Motor neuron (in vitro differentiated cells): Measurements from ENCODE around the gene DGAT2. TPM values are rescaled to one million over a fixed set of nuclear protein-coding genes. Genes with fewer than 3 reads are reported as not detected.

ENCODE experiments used
- ATAC-seq, 8 experiments: fragments of 200-7000 bp; cut with Tn5 transposase; replicated peaks in 6 of 8; 2 replicates each; pipeline ENCODE4 v1.8.0; 2021; ENCODE audit warnings: mild to moderate bottlenecking in 8 of 8, moderate library complexity in 8 of 8
- H3K27ac ChIP-seq, 2 donors: fragments of 250-450 bp; sonication (Bioruptor Pico); 2 replicates each; pipeline ENCODE4 v1.9.0; 2021; ENCODE audit warnings: antibody characterized with exemption in 2 of 2, mild to moderate bottlenecking in 2 of 2, moderate library complexity in 1 of 2
- H3K4me1 ChIP-seq, 2 donors: fragments of 250-450 bp; sonication (Bioruptor Pico); replicated peaks in 1 of 2; 2 replicates each; pipeline ENCODE4 v1.6.1; 2021; ENCODE audit warnings: antibody characterized with exemption in 2 of 2, mild to moderate bottlenecking in 2 of 2, moderate library complexity in 1 of 2
- H3K4me3 ChIP-seq, 5 donors: fragments of 250-450 bp; sonication (Bioruptor Pico); 2 replicates each; pipeline ENCODE4 v1.9.0; 2021; ENCODE audit warnings: antibody characterized with exemption in 5 of 5, mild to moderate bottlenecking in 5 of 5, moderate library complexity in 4 of 5
- WGBS, 10 experiments: fragments of 450-650 bp; shearing (Covaris generic); methylation state at CpG; one replicate each; pipeline ENCODE4 v1.0.0; 2022; 5-methylcytosine and 5-hydroxymethylcytosine counted together
- in situ Hi-C, 9 experiments: fragments of 400-800 bp; cut with MboI; loops; one replicate each; pipeline ENCODE4 v1.15.0; 2021; ENCODE audit warnings: low sequenced_read_pairs in 9 of 9, low pct_unique_long_range_greater_than_20kb in 2 of 9; ENCODE audit not compliant: unreplicated experiment in 9 of 9
- total RNA-seq, 8 experiments: library from RNA; unstranded; fragments of 300-600 nt; gene quantifications; 2 replicates each; pipeline versions ENCODE4 v1.2.3 to v1.2.4, GENCODE V29; 2022

DGAT2 gene
- total RNA-seq, 8 experiments from 2014 or later: 1.0 to 4.7 (median 3.1) TPM

DNA sequence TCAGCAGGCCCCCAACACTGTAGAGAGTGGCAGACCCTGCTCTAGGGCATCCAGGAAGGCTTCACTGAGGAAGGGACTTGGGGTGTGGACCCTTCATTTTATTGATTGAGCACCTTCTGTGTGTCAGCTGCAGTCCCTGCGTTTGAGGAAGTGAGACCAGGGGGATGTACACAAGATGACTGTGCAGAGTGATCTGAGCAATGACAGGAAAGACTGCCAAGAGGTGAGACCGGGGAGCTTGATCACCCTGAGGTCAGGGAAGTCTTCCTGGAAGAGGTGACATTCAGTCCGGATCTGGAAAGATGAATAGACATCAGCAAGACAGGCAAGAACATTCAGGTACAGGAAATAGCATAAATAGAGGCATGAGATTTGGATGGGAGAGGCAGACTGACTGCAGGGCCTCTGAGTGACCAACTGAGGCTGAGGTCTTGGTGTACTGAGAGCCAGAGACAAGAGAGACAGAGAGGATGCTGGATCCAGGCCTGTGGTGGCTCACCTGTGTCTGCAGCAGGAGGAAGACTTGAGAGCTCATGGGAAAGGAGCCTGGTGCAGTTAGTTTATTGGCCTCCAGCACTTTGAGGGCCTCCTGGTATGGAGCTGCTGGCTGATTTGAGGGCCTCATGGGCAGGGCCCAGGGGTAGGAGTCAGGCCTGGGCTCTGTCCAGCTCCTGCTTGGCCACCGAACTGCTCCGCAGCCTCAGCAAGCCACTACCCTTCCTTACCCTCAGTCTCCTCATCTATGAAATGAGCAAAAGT is 5.2 kb downstream of the DGAT2 start:
- Histone ChIP-seq H3K27ac (no peak overlapping the region), H3K4me1 (peaks cover 6 to 11% of the 10 kb centered on the region in 2 donors), H3K4me3 (no peak overlapping the region)
- no peak for ATAC-seq
- 0 to 100% (median 82%) methylated on average over 1 to 5 of the region's 5 CpGs; no CpG with 5 or more reads in 2 of the 10 experiments for WGBS, 10 experiments
- in situ Hi-C loops: no loop called here

DNA sequence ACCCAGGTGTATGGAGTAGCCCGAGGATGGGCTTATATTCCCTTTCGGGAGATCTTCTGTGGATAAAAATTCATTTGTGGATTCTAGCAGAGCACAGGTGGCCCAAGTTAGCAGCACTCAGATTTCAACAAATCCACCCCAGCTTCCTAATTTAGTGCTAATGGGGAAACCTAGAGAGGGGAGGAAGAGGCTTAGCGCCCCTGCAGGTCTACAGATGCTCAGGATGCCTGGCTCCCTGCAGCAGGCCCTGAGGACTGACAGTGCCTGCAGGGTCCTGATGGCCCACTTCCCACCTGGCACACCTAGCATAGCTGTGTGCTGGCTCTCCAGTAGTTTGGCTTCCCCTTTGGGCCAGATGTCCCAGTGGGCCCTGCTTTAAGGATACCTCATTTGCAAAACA is 6.5 kb downstream of the DGAT2 start:
- no peak for ATAC-seq
- Histone ChIP-seq H3K4me3 (no peak overlapping the region), H3K27ac (no peak overlapping the region), H3K4me1 (peaks cover 0 to 2% of the 10 kb centered on the region in 2 donors)
- in situ Hi-C loops: no loop called here
- 20 to 88% (median 72%) methylated on average over 1 to 3 of the region's 3 CpGs; no CpG with 5 or more reads in 4 of the 10 experiments for WGBS, 10 experiments

GRCh38 chr11:75776546-75776945 is 8.0 kb downstream of the DGAT2 start:
- in situ Hi-C loops: no loop called here
- Histone ChIP-seq H3K27ac (no peak overlapping the region), H3K4me3 (no peak overlapping the region), H3K4me1 (no peaks in the 10 kb centered on the region)
- 90 to 100% (median 100%) methylated on average over 1 to 2 of the region's 4 CpGs; no CpG with 5 or more reads in 5 of the 10 experiments for WGBS, 10 experiments
- no peak for ATAC-seq

GRCh38 chr11:75777461-75778110 is 9.0 kb downstream of the DGAT2 start:
- ATAC-seq: no peak
- H3K27ac ChIP-seq: no peak overlapping the region
- in situ Hi-C loops: no loop called here

DNA sequence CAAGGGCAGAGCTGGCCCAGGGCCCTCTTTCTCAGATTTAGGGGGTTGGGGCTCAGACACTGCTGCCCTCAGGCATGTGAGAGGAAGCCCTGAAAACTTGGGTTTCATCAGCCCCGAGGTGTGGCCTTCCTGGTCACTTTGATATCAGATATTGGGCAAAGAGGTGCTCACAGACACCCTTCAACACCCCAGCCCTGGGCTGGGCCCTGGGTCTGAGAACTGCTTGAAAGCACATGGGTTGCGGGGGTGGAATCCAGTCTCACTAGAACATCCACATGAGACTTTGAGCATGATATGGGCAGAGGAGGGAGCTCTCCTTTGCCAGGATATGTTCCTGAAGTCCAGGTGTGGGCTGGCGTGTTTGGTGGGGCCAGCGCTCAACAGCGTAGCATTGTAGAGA is 10.4 kb downstream of the DGAT2 start:
- Histone ChIP-seq H3K4me1 (no peaks in the 10 kb centered on the region), H3K27ac (no peak overlapping the region), H3K4me3 (no peak overlapping the region)
- WGBS, 10 experiments: 17 to 86% (median 71%) methylated on average over 1 to 4 of the region's 5 CpGs; no CpG with 5 or more reads in 6 of the 10 experiments
- in situ Hi-C loops: no loop called here
- ATAC-seq: no peak

More at GRCh38 chr11:75777461-75778110, 9.0 kb downstream of the DGAT2 start:
- Histone ChIP-seq H3K4me3 (no peak overlapping the region), H3K4me1 (no peaks in the 10 kb centered on the region)
- WGBS, 10 experiments: 68 to 100% (median 99%) methylated on average over 1 to 6 of the region's 13 CpGs; no CpG with 5 or more reads in 2 of the 10 experiments

- Histone ChIP-seq H3K27ac (no peak overlapping the region), H3K4me3 (no peak overlapping the region), H3K4me1 (no peaks in the 10 kb centered on the region)
- in situ Hi-C loops: no loop called here
- no peak for ATAC-seq
- WGBS, 10 experiments: 60 to 100% (median 100%) methylated on average over 1 of the region's 2 CpGs; no CpG with 5 or more reads in 6 of the 10 experiments
These were observed 11.4 kb downstream of the DGAT2 start for GRCh38 chr11:75779960-75780359.

GRCh38 chr11:75780888-75781287 is 12.3 kb downstream of the DGAT2 start:
- no peak overlapping the region for H3K27ac ChIP-seq
- no peak overlapping the region for H3K4me3 ChIP-seq
- 17 to 100% (median 88%) methylated on average over 1 to 2 of the region's 3 CpGs; no CpG with 5 or more reads in 6 of the 10 experiments for WGBS, 10 experiments
- ATAC-seq: no peak
- in situ Hi-C loops: no loop called here
- no peaks in the 10 kb centered on the region for H3K4me1 ChIP-seq

- Histone ChIP-seq H3K4me3 (no peak overlapping the region), H3K4me1 (no peaks in the 10 kb centered on the region), H3K27ac (no peak overlapping the region)
- 40 to 92% (median 55%) methylated on average over 1 to 2 of the region's 7 CpGs; no CpG with 5 or more reads in 6 of the 10 experiments for WGBS, 10 experiments
- in situ Hi-C loops: no loop called here
- no peak for ATAC-seq
These were observed 12.7 kb downstream of the DGAT2 start for GRCh38 chr11:75781296-75781695.

GRCh38 chr11:75781831-75782230 is 13.3 kb downstream of the DGAT2 start:
- in situ Hi-C loops: no loop called here
- no peak for ATAC-seq
- Histone ChIP-seq H3K4me3 (no peak overlapping the region), H3K4me1 (no peaks in the 10 kb centered on the region), H3K27ac (no peak overlapping the region)
- 40 to 85% (median 77%) methylated on average over 1 to 5 of the region's 9 CpGs; no CpG with 5 or more reads in 5 of the 10 experiments for WGBS, 10 experiments

DNA sequence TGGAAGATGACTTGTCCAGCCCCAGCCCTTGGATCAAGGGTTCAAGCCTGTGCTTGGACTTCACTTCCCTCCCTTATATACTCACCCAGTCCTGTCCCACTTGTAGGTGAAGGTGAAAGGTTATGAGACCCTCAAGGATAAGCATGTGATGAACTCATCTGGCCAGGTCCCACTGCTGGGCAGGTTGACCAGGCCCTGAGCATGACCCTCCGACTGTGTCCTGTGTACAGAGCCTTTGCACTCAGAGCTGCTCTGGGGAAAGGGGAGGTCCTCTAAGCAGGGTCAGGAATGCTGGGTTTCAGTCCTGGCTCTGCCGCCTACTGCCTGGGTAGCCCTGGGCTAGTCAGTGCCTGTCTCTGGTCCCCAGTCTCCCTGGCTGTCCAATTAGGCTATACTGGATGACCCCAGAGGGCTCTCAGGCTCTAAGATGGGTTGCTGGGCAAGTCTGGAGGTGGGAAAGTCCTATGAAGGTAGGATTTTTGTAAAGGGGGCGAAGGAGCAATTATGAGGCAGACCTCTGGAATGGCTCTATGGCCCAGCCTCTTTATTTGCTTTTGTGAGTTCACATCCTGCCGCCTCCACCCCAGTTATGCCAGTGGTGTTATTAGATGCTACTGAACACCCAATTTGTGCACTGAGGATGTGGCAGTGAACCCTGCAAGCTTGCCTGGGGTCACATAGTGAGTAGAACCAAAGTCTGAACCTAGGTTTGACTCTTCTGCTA is 14.1 kb downstream of the DGAT2 start:
- ATAC-seq: no peak
- H3K27ac ChIP-seq: no peak overlapping the region
- 82 to 100% (median 86%) methylated on average over 1 to 3 of the region's 4 CpGs; no CpG with 5 or more reads in 3 of the 10 experiments for whole genome bisulfite sequencing, 10 experiments
- no peaks in the 10 kb centered on the region for H3K4me1 ChIP-seq
- no peak overlapping the region for H3K4me3 ChIP-seq
- in situ Hi-C loops: no loop called here

DNA sequence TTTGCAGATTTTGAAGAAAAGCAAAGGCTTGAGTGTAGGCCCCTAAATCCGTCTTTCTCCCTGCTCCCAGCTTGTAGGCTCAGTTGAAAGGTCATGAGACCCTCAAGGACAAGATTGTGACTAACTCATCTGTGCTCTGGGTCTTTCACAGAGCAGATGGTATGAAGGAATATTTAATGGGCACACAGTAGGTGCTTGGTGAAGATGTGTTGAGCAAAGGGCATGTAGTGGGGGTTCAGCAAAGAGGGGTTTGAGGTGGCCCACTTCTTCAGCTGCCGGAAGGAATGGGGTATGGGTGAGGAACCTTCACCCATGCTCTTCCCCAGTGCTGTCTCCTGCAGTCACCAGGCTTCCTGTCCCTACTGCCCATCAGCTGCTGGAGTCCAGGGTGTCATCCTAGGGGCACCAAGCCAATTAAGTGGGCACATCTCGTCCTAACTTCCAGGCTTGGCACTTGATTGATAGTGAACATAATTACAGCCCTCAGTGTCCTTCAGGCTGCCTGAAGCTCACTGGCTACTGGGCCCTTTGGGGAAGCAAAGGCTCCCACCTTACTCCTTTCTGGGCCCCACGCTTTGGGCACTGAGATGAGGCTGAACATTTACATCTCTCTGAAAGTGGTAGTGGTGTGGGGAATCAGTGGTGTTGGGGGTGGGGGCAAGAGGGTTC is 15.0 kb downstream of the DGAT2 start:
- Histone ChIP-seq H3K4me3 (no peak overlapping the region), H3K4me1 (no peaks in the 10 kb centered on the region), H3K27ac (no peak overlapping the region)
- 72 to 100% (median 80%) methylated on average over 1 to 3 of the region's 4 CpGs; no CpG with 5 or more reads in 3 of the 10 experiments for WGBS, 10 experiments
- no peak for ATAC-seq
- in situ Hi-C loops: no loop called here

GRCh38 chr11:75784085-75784478 is 15.5 kb downstream of the DGAT2 start:
- no peak for ATAC-seq
- in situ Hi-C loops: no loop called here
- WGBS, 10 experiments: 94 to 100% (median 100%) methylated on average over 2 of the region's 2 CpGs; no CpG with 5 or more reads in 7 of the 10 experiments

More at GRCh38 chr11:75784085-75784478, 15.5 kb downstream of the DGAT2 start:
- Histone ChIP-seq H3K4me3 (no peak overlapping the region), H3K27ac (no peak overlapping the region), H3K4me1 (no peaks in the 10 kb centered on the region)
